HG02678 (cell line): ENCODE data around the gene RPL21.
"Not testable (repeated sequence)": the region's sequence is repeated elsewhere in the genome, so short reads cannot be mapped to it uniquely, and the experiment has no call there.

Experiments used
- ATAC-seq: cut with Tn5 transposase; IDR thresholded peaks from one replicate; pipeline ENCODE4 v1.9.1; 2021; ENCODE audit warnings: mild to moderate bottlenecking, moderate library complexity; ENCODE audit not compliant: unreplicated experiment

RPL21 gene

GRCh38 chr13:27251166-27252091 lies at the start of gene RPL21:
RPL21 (plus strand) TSS chr13:27251558; CDS start chr13:27253777, 2,219 bp downstream.
- ATAC-seq, result peak; percentile 95

GRCh38 chr13:27201661-27202060 lies 49.7 kb upstream of the RPL21 start:
- no peak for ATAC-seq

- ATAC-seq, result no peak
Measured at GRCh38 chr13:27203186-27203585, 48.2 kb upstream of the RPL21 start.

- ATAC-seq, result no peak
Measured at GRCh38 chr13:27203854-27204253, 47.5 kb upstream of the RPL21 start.

GRCh38 chr13:27208514-27208913 lies 42.8 kb upstream of the RPL21 start:
- no peak for ATAC-seq

- ATAC-seq, result no peak
Measured at GRCh38 chr13:27211271-27211670, 40.1 kb upstream of the RPL21 start.

- ATAC-seq, result no peak
Measured at GRCh38 chr13:27211771-27212364, 39.5 kb upstream of the RPL21 start.

GRCh38 chr13:27213386-27213785 lies 38.0 kb upstream of the RPL21 start:
- ATAC-seq, result not testable (repeated sequence)

GRCh38 chr13:27217791-27218190 lies 33.6 kb upstream of the RPL21 start:
- ATAC-seq, result not testable (repeated sequence)

GRCh38 chr13:27218861-27219260 lies 32.5 kb upstream of the RPL21 start:
- ATAC-seq, result not testable (repeated sequence)

GRCh38 chr13:27219611-27220010 lies 31.7 kb upstream of the RPL21 start:
- no peak for ATAC-seq

- ATAC-seq, result peak; percentile 65
Measured at GRCh38 chr13:27222100-27222499, 29.3 kb upstream of the RPL21 start.

- no peak for ATAC-seq
Measured at GRCh38 chr13:27226991-27227390, 24.4 kb upstream of the RPL21 start.

- no peak for ATAC-seq
Measured at GRCh38 chr13:27228131-27228530, 23.2 kb upstream of the RPL21 start.

GRCh38 chr13:27229642-27230041 lies 21.7 kb upstream of the RPL21 start:
- ATAC-seq, result no peak

- no peak for ATAC-seq
Measured at GRCh38 chr13:27233964-27234363, 17.4 kb upstream of the RPL21 start.

GRCh38 chr13:27236478-27236877 lies 14.9 kb upstream of the RPL21 start:
- ATAC-seq, result no peak

- ATAC-seq, result no peak
Measured at GRCh38 chr13:27242702-27243101, 8.7 kb upstream of the RPL21 start.

GRCh38 chr13:27245610-27246009 lies 5.7 kb upstream of the RPL21 start:
- no peak for ATAC-seq

- peak; percentile 3 for ATAC-seq
Measured at GRCh38 chr13:27250833-27251165, 559 bp upstream of the RPL21 start.

- ATAC-seq, result no peak
Measured at GRCh38 chr13:27252467-27252866, 1.1 kb downstream of the RPL21 start.

GRCh38 chr13:27257233-27257568 lies 5.8 kb downstream of the RPL21 start:
- no peak for ATAC-seq
